Motor neuron (in vitro differentiated cells): Measurements from ENCODE around the gene SLC35F6. TPM values are rescaled to one million over a fixed set of nuclear protein-coding genes. Genes with fewer than 3 reads are reported as not detected.

Experiments used
- ATAC-seq, 8 experiments: fragments of 200-7000 bp; cut with Tn5 transposase; replicated peaks in 6 of 8; 2 replicates each; pipeline ENCODE4 v1.8.0; 2021; ENCODE audit warnings: mild to moderate bottlenecking in 8 of 8, moderate library complexity in 8 of 8
- H3K27ac ChIP-seq, 2 donors: fragments of 250-450 bp; sonication (Bioruptor Pico); 2 replicates each; pipeline ENCODE4 v1.9.0; 2021; ENCODE audit warnings: antibody characterized with exemption in 2 of 2, mild to moderate bottlenecking in 2 of 2, moderate library complexity in 1 of 2
- H3K4me1 ChIP-seq, 2 donors: fragments of 250-450 bp; sonication (Bioruptor Pico); replicated peaks in 1 of 2; 2 replicates each; pipeline ENCODE4 v1.6.1; 2021; ENCODE audit warnings: antibody characterized with exemption in 2 of 2, mild to moderate bottlenecking in 2 of 2, moderate library complexity in 1 of 2
- H3K4me3 ChIP-seq, 5 donors: fragments of 250-450 bp; sonication (Bioruptor Pico); 2 replicates each; pipeline ENCODE4 v1.9.0; 2021; ENCODE audit warnings: antibody characterized with exemption in 5 of 5, mild to moderate bottlenecking in 5 of 5, moderate library complexity in 4 of 5
- WGBS, 10 experiments: fragments of 450-650 bp; shearing (Covaris generic); methylation state at CpG; one replicate each; pipeline ENCODE4 v1.0.0; 2022; 5-methylcytosine and 5-hydroxymethylcytosine counted together
- in situ Hi-C, 9 experiments: fragments of 400-800 bp; cut with MboI; loops; one replicate each; pipeline ENCODE4 v1.15.0; 2021; ENCODE audit warnings: low sequenced_read_pairs in 9 of 9, low pct_unique_long_range_greater_than_20kb in 2 of 9; ENCODE audit not compliant: unreplicated experiment in 9 of 9
- total RNA-seq, 8 experiments: library from RNA; unstranded; fragments of 300-600 nt; gene quantifications; 2 replicates each; pipeline versions ENCODE4 v1.2.3 to v1.2.4, GENCODE V29; 2022

The SLC35F6 gene
- total RNA-seq, 8 experiments from 2014 or later = 12.4 to 56.5 (median 23.3) TPM

DNA sequence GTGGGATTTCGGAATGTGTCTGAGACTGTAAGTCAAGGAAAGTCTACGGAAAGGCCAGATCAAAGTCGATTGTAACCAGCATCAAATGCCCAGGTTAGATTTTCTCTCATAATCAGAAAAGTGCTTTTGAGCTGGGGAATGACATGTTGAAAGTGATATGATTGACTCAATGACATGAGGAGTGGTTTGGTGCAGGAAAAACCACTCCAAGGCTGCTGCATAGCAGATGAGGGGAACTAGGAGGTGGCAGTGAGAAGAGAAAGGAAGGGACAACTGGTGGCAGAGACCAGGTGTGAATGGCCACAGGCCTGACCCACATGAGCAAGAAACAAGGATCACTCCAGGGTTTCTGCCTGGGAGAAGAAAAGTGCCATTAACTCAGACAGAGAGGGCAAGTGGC, 822 bp downstream of the SLC35F6 start:
- Histone ChIP-seq H3K4me3 (peak overlapping the region; percentile 73 to 96 (median 81)), H3K27ac (peak overlapping the region in 1 of 2 donors; percentile 91), H3K4me1 (peaks cover 7 to 16% of the 10 kb centered on the region in 2 donors)
- in situ Hi-C loops = no loop called here
- ATAC-seq = no peak
- 0 to 15% (median 0%) methylated on average over 1 to 3 of the region's 3 CpGs; no CpG with 5 or more reads in 5 of the 10 experiments for WGBS, 10 experiments

DNA sequence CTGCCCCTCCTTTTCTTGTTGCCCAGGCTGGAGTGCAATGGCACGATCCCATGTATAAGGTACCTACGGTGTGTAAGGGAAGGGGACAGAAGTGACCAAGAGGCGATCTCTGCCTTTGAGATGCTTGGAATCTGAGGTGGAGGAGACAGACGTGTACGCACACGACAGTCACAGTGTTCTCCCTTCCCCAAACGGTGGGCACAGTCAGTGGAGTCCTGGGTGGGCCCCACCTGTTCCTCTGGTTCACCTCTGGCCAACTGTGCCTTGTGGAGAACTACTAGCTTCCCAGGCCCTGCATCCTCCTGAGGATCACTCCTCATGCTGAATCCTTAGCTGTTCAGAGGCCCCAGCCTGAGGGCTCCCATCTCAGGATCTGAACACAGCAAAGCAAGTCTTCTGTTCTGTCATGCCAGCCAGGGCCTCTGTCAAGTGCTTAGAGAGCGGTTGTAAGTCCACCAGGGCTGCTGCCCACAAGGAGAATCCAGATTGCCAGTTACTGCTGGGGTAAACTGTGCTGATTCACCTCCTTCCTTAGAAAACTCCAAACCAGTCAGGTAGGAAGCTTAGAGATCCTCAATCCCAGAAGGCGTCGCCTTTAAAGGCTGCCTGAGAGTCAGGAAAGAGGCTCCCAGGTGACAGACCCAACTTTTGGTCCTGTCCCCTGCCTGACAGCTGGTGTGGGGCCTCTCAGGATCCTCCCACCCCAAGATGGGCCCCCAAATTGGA, 1.6 kb downstream of the SLC35F6 start:
- peaks cover 7 to 16% of the 10 kb centered on the region in 2 donors for H3K4me1 ChIP-seq
- peak overlapping the region in 4 of 5 donors; percentile 73 to 96 (median 82) for H3K4me3 ChIP-seq
- no peak overlapping the region for H3K27ac ChIP-seq
- no peak for ATAC-seq
- in situ Hi-C loops = no loop called here
- WGBS, 10 experiments = 79 to 100% (median 82%) methylated on average over 1 to 3 of the region's 10 CpGs; no CpG with 5 or more reads in 6 of the 10 experiments

GRCh38 chr2:26767129-26767528, 3.0 kb downstream of the SLC35F6 start:
- Histone ChIP-seq H3K4me3 (no peak overlapping the region), H3K27ac (no peak overlapping the region), H3K4me1 (peaks cover 7 to 18% of the 10 kb centered on the region in 2 donors)
- no peak for ATAC-seq
- in situ Hi-C loops = no loop called here
- 40 to 100% (median 66%) methylated on average over 1 to 2 of the region's 5 CpGs; no CpG with 5 or more reads in 6 of the 10 experiments for WGBS, 10 experiments

DNA sequence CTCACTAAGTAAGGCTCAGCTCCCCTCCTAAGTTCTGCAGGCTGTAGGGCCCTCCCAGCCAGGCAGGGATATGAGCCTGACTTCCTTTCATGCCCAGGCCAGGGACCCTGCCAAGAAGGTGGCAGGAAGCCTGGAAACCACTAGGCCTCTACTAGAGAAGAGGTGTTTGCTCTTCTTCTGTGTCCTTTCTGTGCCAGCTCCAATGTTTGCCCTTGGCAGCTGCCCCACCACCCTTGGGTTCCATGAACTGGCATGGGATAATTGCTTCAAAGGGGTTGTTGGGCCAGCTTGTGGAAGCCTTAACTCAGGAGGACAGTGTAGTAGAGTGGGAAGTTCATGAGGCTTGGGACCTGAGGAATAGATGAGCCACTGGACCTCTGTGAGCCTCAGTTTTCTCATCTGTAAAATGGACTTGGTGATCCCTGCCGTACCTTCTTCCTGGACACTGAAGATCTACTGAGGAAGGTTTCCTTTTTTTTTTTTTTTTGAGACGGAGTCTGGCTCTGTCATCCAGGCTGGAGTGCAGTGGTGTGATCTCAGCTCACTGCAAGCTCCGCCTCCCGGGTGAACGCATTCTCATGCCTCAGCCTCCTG, 3.9 kb downstream of the SLC35F6 start:
- WGBS, 10 experiments = 93 to 100% (median 100%) methylated on average over 1 to 3 of the region's 5 CpGs; no CpG with 5 or more reads in 6 of the 10 experiments
- no peak for ATAC-seq
- no peak overlapping the region for H3K27ac ChIP-seq
- in situ Hi-C loops = no loop called here
- peaks cover 7 to 20% of the 10 kb centered on the region in 2 donors for H3K4me1 ChIP-seq
- no peak overlapping the region for H3K4me3 ChIP-seq

- in situ Hi-C loops = no loop called here
- Histone ChIP-seq H3K27ac (no peak overlapping the region), H3K4me1 (peaks cover 5 to 16% of the 10 kb centered on the region in 2 donors), H3K4me3 (no peak overlapping the region)
- 83 to 100% (median 100%) methylated on average over 1 to 3 of the region's 3 CpGs; no CpG with 5 or more reads in 7 of the 10 experiments for WGBS, 10 experiments
- no peak for ATAC-seq
Measured at GRCh38 chr2:26768759-26769088, 4.6 kb downstream of the SLC35F6 start.

GRCh38 chr2:26769089-26769761, 5.1 kb downstream of the SLC35F6 start:
- ATAC-seq = peak in 2 of 8 experiments; percentile 49
- Histone ChIP-seq H3K4me1 (peaks cover 5 to 15% of the 10 kb centered on the region in 2 donors), H3K4me3 (no peak overlapping the region), H3K27ac (no peak overlapping the region)
- in situ Hi-C loops = no loop called here
- 27 to 83% (median 59%) methylated on average over 1 to 9 of the region's 14 CpGs; no CpG with 5 or more reads in 4 of the 10 experiments for WGBS, 10 experiments

DNA sequence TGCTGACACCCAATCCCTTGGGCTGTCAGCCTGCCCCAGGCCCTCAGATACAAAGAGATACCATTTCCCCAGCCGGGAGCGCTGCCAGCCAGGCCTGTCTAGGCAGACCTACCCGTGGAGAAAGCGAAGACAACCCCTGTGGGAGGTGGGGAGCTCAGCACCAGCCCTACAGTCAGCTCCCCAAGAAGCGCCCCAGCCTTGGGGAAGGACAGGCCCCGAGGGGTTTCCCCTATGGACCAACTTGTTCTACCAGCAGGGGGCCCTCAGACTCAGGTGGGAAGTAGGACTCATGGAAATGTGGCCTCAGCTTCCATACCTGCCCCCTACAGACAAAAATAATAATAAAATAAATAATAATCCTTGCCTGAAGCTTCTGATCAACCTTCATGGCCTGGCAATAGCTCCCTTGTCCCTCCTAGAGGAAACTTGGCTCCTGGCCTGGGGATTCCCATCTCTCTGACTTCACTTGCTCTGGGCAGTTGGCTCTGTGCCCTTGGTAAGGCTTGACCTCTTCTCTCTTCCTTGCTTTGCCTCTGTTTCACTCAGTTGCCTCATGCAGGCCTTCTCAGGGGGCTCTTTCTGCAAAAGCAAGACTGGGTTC, 7.0 kb downstream of the SLC35F6 start:
- peaks cover 0 to 8% of the 10 kb centered on the region in 2 donors for H3K4me1 ChIP-seq
- no peak overlapping the region for H3K27ac ChIP-seq
- in situ Hi-C loops = no loop called here
- no peak overlapping the region for H3K4me3 ChIP-seq
- WGBS, 10 experiments = 60 to 100% (median 84%) methylated on average over 1 to 3 of the region's 6 CpGs; no CpG with 5 or more reads in 6 of the 10 experiments
- ATAC-seq = peak in 4 of 8 experiments; percentile 3 to 30 (median 14)

GRCh38 chr2:26772064-26773001, 8.2 kb downstream of the SLC35F6 start:
- H3K27ac ChIP-seq = no peak overlapping the region
- ATAC-seq = peak; percentile 41 to 79 (median 68)
- H3K4me1 ChIP-seq = peaks cover 0 to 5% of the 10 kb centered on the region in 2 donors
- in situ Hi-C loops = no loop called here
- no peak overlapping the region for H3K4me3 ChIP-seq
- 6 to 100% (median 80%) methylated on average over 1 to 7 of the region's 13 CpGs; no CpG with 5 or more reads in 3 of the 10 experiments for WGBS, 10 experiments

DNA sequence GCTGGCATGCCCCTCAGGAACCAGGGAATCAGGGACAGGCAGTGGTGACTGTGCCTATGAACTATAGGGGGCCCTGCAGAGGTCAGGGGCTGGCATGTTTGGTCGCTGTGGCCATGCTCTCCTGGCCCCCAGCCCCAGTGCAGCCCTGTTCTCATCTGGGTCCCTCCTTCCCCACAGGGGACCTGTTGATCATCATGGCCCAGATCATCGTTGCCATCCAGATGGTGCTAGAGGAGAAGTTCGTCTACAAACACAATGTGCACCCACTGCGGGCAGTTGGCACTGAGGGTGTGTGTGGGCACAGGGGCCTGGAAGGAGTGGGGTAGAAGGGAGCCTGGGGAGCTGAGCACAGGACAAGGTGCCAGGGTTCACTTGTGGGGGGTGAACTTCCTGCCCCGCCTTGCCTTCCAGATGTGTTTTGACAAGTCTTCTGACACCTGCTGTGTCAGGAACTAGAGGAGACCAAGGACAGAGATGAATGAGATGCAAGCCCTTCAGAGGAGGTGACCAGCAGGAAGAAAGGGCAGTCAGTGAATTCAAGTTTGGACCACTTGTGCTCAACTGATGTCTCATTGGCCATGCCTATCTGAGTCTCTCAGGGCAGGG, 12.2 kb downstream of the SLC35F6 start:
- Histone ChIP-seq H3K4me3 (no peak overlapping the region), H3K4me1 (peaks cover 0 to 5% of the 10 kb centered on the region in 2 donors), H3K27ac (no peak overlapping the region)
- in situ Hi-C loops = no loop called here
- no peak for ATAC-seq
- WGBS, 10 experiments = 67 to 100% (median 96%) methylated on average over 1 to 2 of the region's 5 CpGs; no CpG with 5 or more reads in 4 of the 10 experiments

GRCh38 chr2:26778098-26778497, 14.0 kb downstream of the SLC35F6 start:
- in situ Hi-C loops = no loop called here
- Histone ChIP-seq H3K4me1 (no peaks in the 10 kb centered on the region), H3K4me3 (no peak overlapping the region), H3K27ac (no peak overlapping the region)
- ATAC-seq = peak in 5 of 8 experiments; percentile 16 to 54 (median 30)
- 95 to 100% (median 100%) methylated on average over 2 to 8 of the region's 18 CpGs; no CpG with 5 or more reads in 7 of the 10 experiments for WGBS, 10 experiments

GRCh38 chr2:26778507-26778906, 14.4 kb downstream of the SLC35F6 start:
- 38 to 100% (median 82%) methylated on average over 1 of the region's 3 CpGs; no CpG with 5 or more reads in 6 of the 10 experiments for WGBS, 10 experiments
- Histone ChIP-seq H3K27ac (no peak overlapping the region), H3K4me1 (no peaks in the 10 kb centered on the region), H3K4me3 (no peak overlapping the region)
- in situ Hi-C loops = no loop called here
- ATAC-seq = peak in 4 of 8 experiments; percentile 6 to 27 (median 16)
